Measurements from ENCODE around the gene LMNA.

Gene LMNA

DNA sequence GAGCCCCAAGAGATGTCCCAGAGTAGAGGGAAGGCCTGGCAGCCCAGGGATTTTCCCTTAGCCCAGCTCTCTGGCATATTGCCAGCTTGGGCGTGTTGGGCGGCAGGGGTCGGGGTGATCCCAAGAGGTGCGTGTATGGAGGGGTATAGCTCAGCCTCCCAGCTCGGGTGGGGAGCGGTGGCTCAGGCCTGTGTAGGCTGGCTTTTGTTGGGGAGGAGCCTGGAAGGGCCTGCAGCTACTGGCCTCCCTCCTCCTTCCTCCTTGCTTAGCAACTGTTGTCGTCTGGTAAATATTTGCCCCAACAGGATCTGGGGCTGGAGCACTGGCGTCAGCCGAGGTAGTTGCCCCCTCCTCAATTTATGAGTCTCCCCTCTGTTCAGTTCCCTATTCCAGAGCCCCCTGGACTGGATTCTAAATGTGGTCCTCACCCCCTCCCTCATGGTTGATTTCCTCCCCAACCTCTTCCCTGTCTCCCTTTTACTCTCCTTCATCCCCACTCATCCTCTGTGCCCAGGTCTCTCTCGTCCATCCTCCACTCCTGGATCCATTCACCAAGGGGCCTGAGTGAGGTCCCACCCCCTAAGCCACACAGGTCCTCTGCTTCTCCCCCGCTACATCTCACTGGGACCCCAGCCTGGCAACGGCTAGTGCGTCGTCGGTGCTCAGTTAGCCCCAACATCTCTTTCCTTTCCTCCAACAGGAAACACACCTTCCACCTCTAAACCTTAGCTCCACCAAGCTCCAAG lies 10.3 kb upstream of the LMNA start:
- TF ChIP-seq, protein P1, sequence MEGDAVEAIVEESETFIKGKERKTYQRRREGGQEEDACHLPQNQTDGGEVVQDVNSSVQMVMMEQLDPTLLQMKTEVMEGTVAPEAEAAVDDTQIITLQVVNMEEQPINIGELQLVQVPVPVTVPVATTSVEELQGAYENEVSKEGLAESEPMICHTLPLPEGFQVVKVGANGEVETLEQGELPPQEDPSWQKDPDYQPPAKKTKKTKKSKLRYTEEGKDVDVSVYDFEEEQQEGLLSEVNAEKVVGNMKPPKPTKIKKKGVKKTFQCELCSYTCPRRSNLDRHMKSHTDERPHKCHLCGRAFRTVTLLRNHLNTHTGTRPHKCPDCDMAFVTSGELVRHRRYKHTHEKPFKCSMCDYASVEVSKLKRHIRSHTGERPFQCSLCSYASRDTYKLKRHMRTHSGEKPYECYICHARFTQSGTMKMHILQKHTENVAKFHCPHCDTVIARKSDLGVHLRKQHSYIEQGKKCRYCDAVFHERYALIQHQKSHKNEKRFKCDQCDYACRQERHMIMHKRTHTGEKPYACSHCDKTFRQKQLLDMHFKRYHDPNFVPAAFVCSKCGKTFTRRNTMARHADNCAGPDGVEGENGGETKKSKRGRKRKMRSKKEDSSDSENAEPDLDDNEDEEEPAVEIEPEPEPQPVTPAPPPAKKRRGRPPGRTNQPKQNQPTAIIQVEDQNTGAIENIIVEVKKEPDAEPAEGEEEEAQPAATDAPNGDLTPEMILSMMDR (IDR thresholded peaks at IDR 0.05; ENCODE audit: low read depth, low read length, missing control alignments), result no peak
- DNase-seq (ENCODE audit: low read depth), result no peak
- H3K4me3 ChIP-seq (ENCODE audit: low read depth, low read length), result no peak overlapping the region

DNA sequence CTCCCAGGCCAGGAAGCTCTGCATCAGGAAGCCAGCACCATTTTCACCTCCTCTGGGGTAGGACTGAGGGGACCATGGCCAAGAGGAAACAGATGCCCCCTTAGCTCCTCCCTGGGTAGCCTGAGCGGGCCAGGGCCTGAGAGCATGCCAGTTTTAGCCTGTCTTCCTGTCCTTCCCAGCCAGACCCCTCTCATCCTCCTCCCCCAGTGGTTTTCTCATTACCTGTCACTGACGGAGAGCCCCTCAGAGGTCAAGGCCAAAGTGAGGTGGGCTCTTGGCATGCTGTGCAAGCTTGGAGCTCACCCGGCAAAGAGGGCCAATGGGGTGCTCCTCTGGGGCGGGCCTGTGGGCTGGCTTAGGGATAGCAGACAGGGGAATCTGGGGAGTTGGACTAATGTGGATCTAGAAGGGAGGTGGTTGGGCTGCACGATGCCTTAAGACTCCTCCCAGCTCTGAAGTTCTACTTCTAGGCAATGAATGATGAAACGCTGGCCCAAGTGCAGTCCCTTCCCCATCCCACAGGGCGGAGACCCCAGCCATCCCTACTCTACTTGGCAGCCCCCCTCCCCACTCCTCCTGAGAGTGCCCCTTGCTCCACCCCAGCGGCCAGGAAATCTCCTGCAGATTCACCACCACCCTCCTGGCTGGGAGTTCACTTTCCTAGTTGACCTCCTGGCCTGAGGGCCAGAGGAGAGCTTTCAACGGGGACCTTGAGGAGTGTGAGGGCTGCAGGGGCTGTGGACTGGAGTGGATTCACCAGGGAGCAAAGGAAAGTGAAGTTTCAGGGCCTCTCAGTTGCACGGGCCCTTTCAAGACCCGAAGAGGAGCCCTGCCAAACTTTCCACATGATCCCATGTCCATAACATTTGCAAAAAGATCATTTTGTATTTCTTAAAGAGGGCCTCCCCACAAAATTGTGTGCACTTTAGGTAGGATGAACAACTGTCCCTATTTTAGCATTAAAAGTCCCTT lies 9.4 kb upstream of the LMNA start:
- peak overlapping the region; percentile 40; the same call in 1 of the 2 replicates for H3K4me3 ChIP-seq (ENCODE audit: low read depth, low read length)
- no peak for DNase-seq (ENCODE audit: low read depth)
- TF ChIP-seq, protein P1 (IDR thresholded peaks at IDR 0.05; ENCODE audit: low read depth, low read length, missing control alignments), result no peak

DNA sequence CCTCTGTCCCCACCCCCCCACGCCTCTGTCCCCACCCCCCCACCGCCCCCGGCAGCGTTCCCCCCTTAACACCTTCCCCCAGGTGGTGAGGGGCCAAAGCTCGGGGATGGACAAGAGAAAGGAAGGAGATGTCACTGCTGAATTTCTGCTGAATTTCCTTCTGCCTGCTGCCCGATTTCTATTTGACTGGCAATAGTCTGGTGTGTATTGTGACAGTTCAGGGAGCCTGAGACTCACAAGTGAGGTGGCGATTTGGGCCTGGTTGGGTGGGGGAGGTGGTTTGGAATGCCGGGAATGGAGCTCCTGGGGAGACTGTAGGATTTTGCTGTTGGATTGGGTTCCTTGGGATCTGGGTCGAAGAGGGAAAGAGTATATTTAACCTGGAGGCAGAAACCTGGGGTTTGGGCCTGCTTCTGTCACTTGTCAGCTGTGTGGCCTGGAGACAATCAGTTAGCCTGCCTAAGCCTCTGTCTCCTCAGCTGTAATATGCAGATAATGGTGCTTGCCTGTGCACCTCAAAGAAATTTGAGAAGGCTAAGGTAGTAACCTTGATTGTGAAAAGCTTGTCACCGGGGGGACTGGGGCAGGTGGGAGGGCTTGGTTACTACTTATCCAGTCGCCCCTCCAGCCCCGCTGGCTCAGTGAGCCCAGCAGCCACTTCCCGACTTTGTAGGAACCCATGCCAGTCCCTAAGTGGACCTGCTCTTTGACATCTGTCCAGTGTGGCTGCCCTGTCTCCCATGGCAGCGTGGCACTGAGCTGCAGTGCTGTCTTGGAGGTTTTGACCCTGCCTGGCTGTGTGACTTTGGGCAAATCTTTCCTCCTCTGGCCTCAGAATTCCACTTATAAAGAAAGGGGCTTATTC lies 7.7 kb upstream of the LMNA start:
- TF ChIP-seq, protein P1 (IDR thresholded peaks at IDR 0.05; ENCODE audit: low read depth, low read length, missing control alignments), result no peak

DNA sequence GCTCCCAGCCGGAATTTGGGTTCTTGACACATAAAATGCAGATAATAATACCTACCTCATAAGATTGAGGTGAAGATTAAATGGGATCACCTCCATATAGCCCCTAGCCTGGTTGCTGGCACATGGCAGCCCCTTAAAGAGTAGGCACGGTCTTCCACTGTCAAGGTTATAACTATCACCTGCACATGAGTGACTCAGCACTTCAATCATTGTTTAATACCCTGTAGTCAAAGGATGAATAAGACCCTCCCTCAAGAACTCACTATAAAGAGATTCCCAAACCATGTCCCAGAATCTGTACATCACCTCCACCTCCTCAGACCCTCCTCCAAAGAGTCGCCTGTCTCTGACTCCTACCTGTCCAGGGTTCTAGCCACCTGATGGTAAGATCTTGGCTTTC lies 6.5 kb upstream of the LMNA start:
- H3K4me3 ChIP-seq (ENCODE audit: low read depth, low read length), result no peak overlapping the region
- no peak for DNase-seq (ENCODE audit: low read depth)
- TF ChIP-seq, protein P1 (IDR thresholded peaks at IDR 0.05; ENCODE audit: low read depth, low read length, missing control alignments), result no peak

More for the DNA sequence above, 7.7 kb upstream of the LMNA start:
- H3K4me3 ChIP-seq (ENCODE audit: low read depth, low read length), result peak overlapping the region; percentile 20; the same call in 1 of the 2 replicates
- no peak for DNase-seq (ENCODE audit: low read depth)

DNA sequence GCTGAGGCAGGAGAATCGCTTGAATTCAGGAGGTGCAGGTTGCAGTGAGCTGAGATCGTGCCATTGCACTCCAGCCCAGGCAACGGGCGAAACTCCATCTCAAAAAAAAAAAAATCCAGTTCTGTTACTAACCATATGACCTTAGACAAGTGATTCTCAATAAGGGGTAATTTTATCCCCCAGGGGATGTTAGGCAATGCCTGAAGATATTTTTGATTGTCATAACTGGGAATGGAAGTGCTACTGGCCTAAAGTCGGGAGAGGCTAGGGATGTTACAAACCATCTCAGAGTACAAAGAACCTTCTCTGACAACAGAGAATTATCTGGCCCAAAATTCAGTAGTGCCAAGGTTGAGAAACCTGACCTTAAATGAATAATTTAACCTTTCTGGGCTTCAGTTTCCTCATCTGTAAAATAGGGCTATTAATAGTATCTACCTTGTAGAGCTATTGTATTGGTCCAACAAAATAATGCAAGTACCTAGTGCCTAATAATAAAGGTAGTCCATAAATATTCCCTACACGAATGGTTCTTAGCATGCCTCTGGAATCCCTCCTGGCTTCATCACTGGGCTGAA lies 5.8 kb upstream of the LMNA start:
- DNase-seq (ENCODE audit: low read depth), result no peak
- H3K4me3 ChIP-seq (ENCODE audit: low read depth, low read length), result no peak overlapping the region
- TF ChIP-seq, protein P1 (IDR thresholded peaks at IDR 0.05; ENCODE audit: low read depth, low read length, missing control alignments), result no peak

DNA sequence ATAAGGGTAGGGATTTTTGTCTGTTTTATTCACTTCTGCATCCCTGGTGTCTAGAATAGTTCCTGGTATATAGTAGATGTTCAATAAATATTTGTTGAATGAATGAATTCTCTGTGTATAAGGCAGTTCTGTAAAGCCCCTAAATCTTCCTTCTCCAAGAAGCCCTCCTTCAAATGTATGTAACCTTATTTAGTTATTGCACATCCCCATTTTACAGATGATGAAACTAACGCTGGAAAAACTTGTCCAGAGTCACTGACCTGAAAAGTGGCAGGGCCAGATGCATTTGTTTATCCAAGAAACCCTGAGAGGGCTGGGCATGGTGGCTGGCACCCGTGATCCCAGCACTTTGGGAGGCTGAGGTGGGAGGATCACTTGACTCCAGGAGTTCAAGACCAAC lies 4.3 kb upstream of the LMNA start:
- H3K4me3 ChIP-seq (ENCODE audit: low read depth, low read length), result no peak overlapping the region
- no peak for DNase-seq (ENCODE audit: low read depth)
- TF ChIP-seq, protein P1 (IDR thresholded peaks at IDR 0.05; ENCODE audit: low read depth, low read length, missing control alignments), result no peak

Data from GM12864 (cell line).